Neural cell (in vitro differentiated cells): ENCODE data around the gene RXFP4. TPM values are rescaled to one million over a fixed set of nuclear protein-coding genes. Genes with fewer than 3 reads are reported as not detected.

ENCODE experiments used
- H2AFZ ChIP-seq: fragments of 200-600, 300-800 bp; sonication (generic), shearing (Covaris generic); 2 replicates; pipeline ENCODE4 v1.6.0; 2014; ENCODE audit warnings: low read depth, mild to moderate bottlenecking, antibody characterized with exemption, low read length, moderate library complexity
- H3F3A ChIP-seq: fragments of 200-600 bp; shearing (Covaris generic); 2 replicates; pipeline ENCODE4 v1.6.1; 2016; ENCODE audit warnings: mild to moderate bottlenecking, moderate library complexity, mixed read lengths, antibody characterized with exemption, low read length; ENCODE audit not compliant: insufficient read depth, poor library complexity, severe bottlenecking
- H3K27ac ChIP-seq: fragments of 200-600, 300-800 bp; sonication (generic), shearing (Covaris generic); 2 replicates; pipeline ENCODE4 v1.5.1; 2014; ENCODE audit warnings: mild to moderate bottlenecking, low read length, moderate library complexity
- H3K27me3 ChIP-seq: fragments of 300-800, 200-600 bp; sonication (generic), shearing (Covaris generic); 2 replicates; pipeline ENCODE4 v1.6.0; 2014; ENCODE audit warnings: mild to moderate bottlenecking, low read depth, low read length, moderate library complexity; ENCODE audit not compliant: insufficient read depth
- H3K36me3 ChIP-seq: fragments of 300-800, 200-600 bp; sonication (generic), shearing (Covaris generic); 2 replicates; pipeline ENCODE4 v1.5.1; 2014; ENCODE audit warnings: mild to moderate bottlenecking, antibody characterized with exemption, low read length, moderate library complexity; ENCODE audit not compliant: insufficient read depth
- H3K4me2 ChIP-seq: fragments of 300-800, 200-600 bp; sonication (generic), shearing (Covaris generic); 2 replicates; pipeline ENCODE4 v1.6.0; 2014; ENCODE audit warnings: mild to moderate bottlenecking, low read length
- H3K4me3 ChIP-seq: fragments of 300-800, 200-600 bp; sonication (generic), shearing (Covaris generic); 2 replicates; pipeline ENCODE4 v1.5.1; 2014; ENCODE audit warnings: mild to moderate bottlenecking, low read length, moderate library complexity
- H3K79me2 ChIP-seq: fragments of 200-600 bp; shearing (Covaris generic); replicated peaks from 2 replicates; pipeline ENCODE4 v1.6.0; 2014; ENCODE audit warnings: mild to moderate bottlenecking, low read length, moderate library complexity; ENCODE audit not compliant: insufficient read depth
- H3K9ac ChIP-seq: fragments of 300-800, 200-600 bp; sonication (generic), shearing (Covaris generic); 2 replicates; pipeline ENCODE4 v1.6.1; 2016; ENCODE audit warnings: mild to moderate bottlenecking, low read length, mixed read lengths
- H3K9me2 ChIP-seq: fragments of 200-600 bp; shearing (Covaris generic); 2 replicates; pipeline ENCODE4 v1.6.1; 2016; ENCODE audit warnings: mild to moderate bottlenecking, low read length, mixed read lengths; ENCODE audit not compliant: insufficient read depth
- H3K9me3 ChIP-seq: fragments of 200-600, 300-800 bp; sonication (generic), shearing (Covaris generic); 2 replicates; pipeline ENCODE4 v1.6.1; 2016; ENCODE audit warnings: mild to moderate bottlenecking, mixed run types, low read length, moderate library complexity, mixed read lengths
- H4K20me1 ChIP-seq: fragments of 200-600 bp; shearing (Covaris generic); 2 replicates; pipeline ENCODE4 v1.6.1; 2016; ENCODE audit warnings: mild to moderate bottlenecking, mixed run types; ENCODE audit not compliant: insufficient read depth
- EP300 ChIP-seq: fragments of 450-650 bp; conservative IDR thresholded peaks from 2 replicates; pipeline ENCODE4 v1.6.1; 2014; ENCODE audit warnings: antibody characterized with exemption, mild to moderate bottlenecking, moderate library complexity; ENCODE audit not compliant: poor library complexity, severe bottlenecking
- EZH2 ChIP-seq: fragments of 200-600, 300-800 bp; shearing (Covaris generic), sonication (generic); IDR thresholded peaks from 2 replicates; pipeline ENCODE4 v1.6.1; 2014; ENCODE audit warnings: antibody characterized with exemption, low read length, borderline replicate concordance, mild to moderate bottlenecking; ENCODE audit not compliant: insufficient read depth, poor library complexity, severe bottlenecking
- MXI1 ChIP-seq: fragments of 450-650 bp; conservative IDR thresholded peaks from 2 replicates; pipeline ENCODE4 v1.6.1; 2014; ENCODE audit warnings: antibody characterized with exemption, mild to moderate bottlenecking; ENCODE audit not compliant: poor library complexity, severe bottlenecking
- POLR2AphosphoS5 ChIP-seq: IDR thresholded peaks from 2 replicates; pipeline ENCODE4 v1.6.1; 2012
- RAD21 ChIP-seq: fragments of 450-650 bp; conservative IDR thresholded peaks from 2 replicates; pipeline ENCODE4 v1.6.1; 2014; ENCODE audit warnings: antibody characterized with exemption, mild to moderate bottlenecking, moderate library complexity
- SMC3 ChIP-seq: fragments of 450-650 bp; conservative IDR thresholded peaks from 2 replicates; pipeline ENCODE4 v1.6.1; 2014; ENCODE audit warnings: antibody characterized with exemption, mild to moderate bottlenecking, moderate library complexity; ENCODE audit not compliant: poor library complexity
- TAF1 ChIP-seq: IDR thresholded peaks from 2 replicates; pipeline ENCODE4 v1.6.1; 2012; ENCODE audit warnings: low read depth
- polyA plus RNA-seq: library from polyadenylated mRNA; depleted of rRNA; stranded (reverse); fragments of >200 nt; gene quantifications from 2 replicates; pipeline ENCODE4 v1.2.3, GENCODE V29; 2014
- TF ChIP-seq, protein P1 (sequence below): IDR thresholded peaks from 2 replicates; pipeline ENCODE4 v1.6.1; 2012; ENCODE audit warnings: borderline replicate concordance
- TF ChIP-seq, protein P2 (sequence below): fragments of 450-650 bp; IDR thresholded peaks from 2 replicates; pipeline ENCODE4 v1.5.1; 2014; ENCODE audit warnings: antibody characterized with exemption, mild to moderate bottlenecking, moderate library complexity; ENCODE audit not compliant: poor library complexity, severe bottlenecking

The RXFP4 gene
- polyA plus RNA-seq, 1 donor from 2014 or later, result not detected

DNA sequence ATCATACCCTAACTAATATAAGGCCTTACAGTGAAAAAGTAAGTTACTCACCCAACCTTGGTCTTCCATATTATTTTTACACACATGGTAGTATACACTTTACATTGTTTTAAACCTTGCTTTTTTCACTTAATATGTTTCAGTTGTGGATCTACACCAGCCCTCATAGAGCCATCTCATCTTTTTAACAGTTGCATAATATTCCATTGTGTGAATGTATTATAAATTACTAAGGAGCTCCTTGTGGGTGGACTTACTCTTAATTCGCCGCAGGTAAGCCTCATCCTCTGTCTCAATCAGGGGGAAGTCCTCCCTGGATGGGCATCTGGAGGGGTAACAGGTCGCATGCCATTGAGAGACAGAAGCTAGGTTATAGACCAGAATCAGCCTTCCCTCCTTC is 13.2 kb downstream of the RXFP4 start:
- H3K4me2 ChIP-seq, result no peak overlapping the region
- H4K20me1 ChIP-seq, result no peaks in the 10 kb centered on the region
- no peaks in the 10 kb centered on the region for H3F3A ChIP-seq
- no peak overlapping the region for H2AFZ ChIP-seq
- peaks cover 17% of the 10 kb centered on the region for H3K36me3 ChIP-seq
- H3K27ac ChIP-seq, result no peak overlapping the region
- H3K27me3 ChIP-seq, result no peaks in the 10 kb centered on the region
- H3K79me2 ChIP-seq, result no peaks in the 10 kb centered on the region
- H3K9me2 ChIP-seq, result no peaks in the 10 kb centered on the region
- no peak for TF ChIP-seq MXI1
- no peak for TF ChIP-seq SMC3
- TF ChIP-seq RAD21, result no peak
- no peak for TF ChIP-seq EP300
- no peak for TF ChIP-seq TAF1
- TF ChIP-seq, protein P1, sequence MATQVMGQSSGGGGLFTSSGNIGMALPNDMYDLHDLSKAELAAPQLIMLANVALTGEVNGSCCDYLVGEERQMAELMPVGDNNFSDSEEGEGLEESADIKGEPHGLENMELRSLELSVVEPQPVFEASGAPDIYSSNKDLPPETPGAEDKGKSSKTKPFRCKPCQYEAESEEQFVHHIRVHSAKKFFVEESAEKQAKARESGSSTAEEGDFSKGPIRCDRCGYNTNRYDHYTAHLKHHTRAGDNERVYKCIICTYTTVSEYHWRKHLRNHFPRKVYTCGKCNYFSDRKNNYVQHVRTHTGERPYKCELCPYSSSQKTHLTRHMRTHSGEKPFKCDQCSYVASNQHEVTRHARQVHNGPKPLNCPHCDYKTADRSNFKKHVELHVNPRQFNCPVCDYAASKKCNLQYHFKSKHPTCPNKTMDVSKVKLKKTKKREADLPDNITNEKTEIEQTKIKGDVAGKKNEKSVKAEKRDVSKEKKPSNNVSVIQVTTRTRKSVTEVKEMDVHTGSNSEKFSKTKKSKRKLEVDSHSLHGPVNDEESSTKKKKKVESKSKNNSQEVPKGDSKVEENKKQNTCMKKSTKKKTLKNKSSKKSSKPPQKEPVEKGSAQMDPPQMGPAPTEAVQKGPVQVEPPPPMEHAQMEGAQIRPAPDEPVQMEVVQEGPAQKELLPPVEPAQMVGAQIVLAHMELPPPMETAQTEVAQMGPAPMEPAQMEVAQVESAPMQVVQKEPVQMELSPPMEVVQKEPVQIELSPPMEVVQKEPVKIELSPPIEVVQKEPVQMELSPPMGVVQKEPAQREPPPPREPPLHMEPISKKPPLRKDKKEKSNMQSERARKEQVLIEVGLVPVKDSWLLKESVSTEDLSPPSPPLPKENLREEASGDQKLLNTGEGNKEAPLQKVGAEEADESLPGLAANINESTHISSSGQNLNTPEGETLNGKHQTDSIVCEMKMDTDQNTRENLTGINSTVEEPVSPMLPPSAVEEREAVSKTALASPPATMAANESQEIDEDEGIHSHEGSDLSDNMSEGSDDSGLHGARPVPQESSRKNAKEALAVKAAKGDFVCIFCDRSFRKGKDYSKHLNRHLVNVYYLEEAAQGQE, result no peak
- TF ChIP-seq POLR2AphosphoS5, result no peak
- TF ChIP-seq EZH2, result no peak
- TF ChIP-seq, protein P2, sequence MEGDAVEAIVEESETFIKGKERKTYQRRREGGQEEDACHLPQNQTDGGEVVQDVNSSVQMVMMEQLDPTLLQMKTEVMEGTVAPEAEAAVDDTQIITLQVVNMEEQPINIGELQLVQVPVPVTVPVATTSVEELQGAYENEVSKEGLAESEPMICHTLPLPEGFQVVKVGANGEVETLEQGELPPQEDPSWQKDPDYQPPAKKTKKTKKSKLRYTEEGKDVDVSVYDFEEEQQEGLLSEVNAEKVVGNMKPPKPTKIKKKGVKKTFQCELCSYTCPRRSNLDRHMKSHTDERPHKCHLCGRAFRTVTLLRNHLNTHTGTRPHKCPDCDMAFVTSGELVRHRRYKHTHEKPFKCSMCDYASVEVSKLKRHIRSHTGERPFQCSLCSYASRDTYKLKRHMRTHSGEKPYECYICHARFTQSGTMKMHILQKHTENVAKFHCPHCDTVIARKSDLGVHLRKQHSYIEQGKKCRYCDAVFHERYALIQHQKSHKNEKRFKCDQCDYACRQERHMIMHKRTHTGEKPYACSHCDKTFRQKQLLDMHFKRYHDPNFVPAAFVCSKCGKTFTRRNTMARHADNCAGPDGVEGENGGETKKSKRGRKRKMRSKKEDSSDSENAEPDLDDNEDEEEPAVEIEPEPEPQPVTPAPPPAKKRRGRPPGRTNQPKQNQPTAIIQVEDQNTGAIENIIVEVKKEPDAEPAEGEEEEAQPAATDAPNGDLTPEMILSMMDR, result no peak
- H3K9me3 ChIP-seq, result no peaks in the 10 kb centered on the region
- no peak overlapping the region for H3K4me3 ChIP-seq
- H3K9ac ChIP-seq, result no peak overlapping the region

DNA sequence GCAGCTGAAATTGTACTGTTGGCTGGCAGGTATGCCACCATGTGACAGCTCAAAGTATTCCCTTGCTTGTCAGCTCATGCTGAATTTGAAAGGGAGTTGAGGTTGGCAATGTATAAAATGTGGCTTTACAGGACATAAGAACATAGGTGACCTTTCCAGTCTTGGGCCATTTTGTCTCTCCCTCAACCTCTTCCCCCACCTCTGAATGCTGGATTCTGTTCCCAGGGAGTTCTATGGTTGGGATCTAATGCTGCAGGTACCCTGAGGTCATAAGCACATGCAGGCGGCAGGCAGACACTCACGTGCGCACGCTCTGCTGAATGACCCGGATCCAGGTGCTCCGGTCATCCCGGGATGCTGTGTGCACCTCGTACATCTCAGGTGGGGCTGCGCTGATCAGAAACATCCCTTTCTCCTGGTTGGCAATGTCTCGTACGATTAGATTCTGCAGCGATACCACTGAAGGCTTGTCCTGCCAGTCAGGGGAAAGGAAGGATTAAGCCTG is 16.0 kb downstream of the RXFP4 start:
- Histone ChIP-seq H3K9me2 (no peaks in the 10 kb centered on the region), H3K4me2 (no peak overlapping the region), H3K4me3 (no peak overlapping the region), H3K27me3 (no peaks in the 10 kb centered on the region), H3F3A (no peaks in the 10 kb centered on the region), H3K79me2 (no peaks in the 10 kb centered on the region), H3K9ac (no peak overlapping the region), H2AFZ (no peak overlapping the region), H3K9me3 (no peaks in the 10 kb centered on the region), H3K36me3 (peaks cover 10% of the 10 kb centered on the region), H4K20me1 (no peaks in the 10 kb centered on the region), H3K27ac (no peak overlapping the region)
- TF ChIP-seq EP300 (no peak), RAD21 (no peak), TAF1 (no peak), SMC3 (no peak), EZH2 (no peak), POLR2AphosphoS5 (no peak)
- TF ChIP-seq, protein P1, result no peak
- TF ChIP-seq, protein P2, result no peak
